Suppressor macrophage (primary cell): Measurements from ENCODE around the gene EGR1.

Source experiments
- DNase-seq, 4 experiments: peaks; one replicate each; pipeline ENCODE4 v3.0.0-alpha.2; 2020 to 2022

The EGR1 gene

GRCh38 chr5:138453590-138453989, 11.7 kb upstream of the EGR1 start:
- no peak for DNase-seq

- no peak for DNase-seq
Measured at GRCh38 chr5:138454121-138454520, 11.2 kb upstream of the EGR1 start.

GRCh38 chr5:138455232-138455930, 9.9 kb upstream of the EGR1 start:
- DNase-seq: no peak

- peak in 1 of 4 experiments; percentile 18 for DNase-seq
Measured at GRCh38 chr5:138457531-138458275, 7.6 kb upstream of the EGR1 start.

- no peak for DNase-seq
Measured at GRCh38 chr5:138458384-138458783, 6.9 kb upstream of the EGR1 start.

- DNase-seq: no peak
Measured at GRCh38 chr5:138458856-138459255, 6.4 kb upstream of the EGR1 start.

GRCh38 chr5:138459311-138459933, 5.9 kb upstream of the EGR1 start:
- peak; percentile 80 to 88 (median 84) for DNase-seq

GRCh38 chr5:138460032-138460693, 5.1 kb upstream of the EGR1 start:
- no peak for DNase-seq

GRCh38 chr5:138461343-138462125, 3.7 kb upstream of the EGR1 start:
- DNase-seq: peak; percentile 64 to 83 (median 72)

GRCh38 chr5:138463419-138464007, 1.8 kb upstream of the EGR1 start:
- DNase-seq: peak in 1 of 4 experiments; percentile 35

- peak; percentile 98 to 99 (median 98) for DNase-seq
Measured at GRCh38 chr5:138464008-138464387, 1.3 kb upstream of the EGR1 start.

GRCh38 chr5:138464388-138465260, 655 bp upstream of the EGR1 start:
- peak; percentile 98 to 99 (median 98) for DNase-seq

- peak in 3 of 4 experiments; percentile 12 to 49 (median 18) for DNase-seq
Measured at GRCh38 chr5:138466125-138466899, 1.0 kb downstream of the EGR1 start.

GRCh38 chr5:138466900-138467710, 1.8 kb downstream of the EGR1 start:
- peak in 2 of 4 experiments; percentile 15 to 57 for DNase-seq

GRCh38 chr5:138467711-138468132, 2.4 kb downstream of the EGR1 start:
- DNase-seq: peak in 1 of 4 experiments; percentile 62

- DNase-seq: peak; percentile 62 to 80 (median 76)
Measured at GRCh38 chr5:138468133-138468965, 3.1 kb downstream of the EGR1 start.

GRCh38 chr5:138468966-138469539, 3.8 kb downstream of the EGR1 start:
- DNase-seq: peak in 2 of 4 experiments; percentile 28 to 54
